NK-92 (cell line): ENCODE results near the gene RGS6.

Experiments used
- DNase-seq: peaks from one replicate; lab custom pipeline; 2025; ENCODE audit not compliant: unreplicated experiment; lab: John Stamatoyannopoulos, UW

The RGS6 gene

GRCh38 chr14:72568296-72568992, 636.2 kb downstream of the RGS6 start:
- DNase-seq, result no peak

GRCh38 chr14:72573725-72574417, 641.6 kb downstream of the RGS6 start:
- DNase-seq, result no peak

GRCh38 chr14:72574715-72575114, 642.5 kb downstream of the RGS6 start:
- no peak for DNase-seq

- no peak for DNase-seq
Observed at GRCh38 chr14:72576258-72576657, 644.0 kb downstream of the RGS6 start.

- DNase-seq, result no peak
Observed at GRCh38 chr14:72577521-72577920, 645.3 kb downstream of the RGS6 start.

DNA sequence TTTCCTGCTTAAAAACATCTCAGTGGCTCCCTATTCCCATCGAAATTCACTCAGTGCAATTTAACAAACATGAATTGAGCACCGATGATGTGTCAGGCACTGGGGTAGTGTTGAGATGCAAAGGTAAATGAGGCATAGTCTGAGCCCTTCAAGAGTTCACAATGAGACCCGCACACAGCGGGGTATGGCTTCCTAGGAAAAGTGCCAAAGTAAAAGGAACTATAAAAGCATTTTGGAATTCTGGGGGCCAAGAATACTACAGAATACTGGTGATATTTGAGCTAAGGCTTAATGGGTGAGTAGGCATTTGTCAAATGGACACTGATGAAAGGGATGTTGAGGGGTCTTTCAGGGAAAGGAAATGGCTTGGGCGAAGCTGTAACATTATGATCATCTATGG, 646.3 kb downstream of the RGS6 start:
- no peak for DNase-seq

DNA sequence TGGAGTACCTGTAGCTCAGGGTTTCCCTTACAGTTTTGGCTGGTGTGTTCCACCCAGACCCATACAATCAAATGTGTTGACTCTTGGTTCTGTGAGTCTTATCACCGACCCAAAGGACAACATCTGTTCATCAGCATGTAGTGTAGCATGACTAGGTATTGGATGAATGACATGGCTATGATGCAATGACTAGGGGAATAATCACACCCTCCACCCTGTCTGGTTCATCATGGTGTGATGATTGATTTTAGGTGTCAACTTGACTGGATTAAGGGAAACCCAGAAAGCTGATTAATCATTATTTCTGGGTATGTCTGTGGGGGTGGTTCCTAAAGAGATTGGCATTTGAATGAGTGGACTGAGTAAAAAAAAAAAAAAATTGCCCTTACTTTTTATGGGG, 650.4 kb downstream of the RGS6 start:
- DNase-seq, result no peak

- DNase-seq, result no peak
Observed at GRCh38 chr14:72583316-72584272, 651.4 kb downstream of the RGS6 start.

GRCh38 chr14:72588521-72588920, 656.3 kb downstream of the RGS6 start:
- no peak for DNase-seq

DNA sequence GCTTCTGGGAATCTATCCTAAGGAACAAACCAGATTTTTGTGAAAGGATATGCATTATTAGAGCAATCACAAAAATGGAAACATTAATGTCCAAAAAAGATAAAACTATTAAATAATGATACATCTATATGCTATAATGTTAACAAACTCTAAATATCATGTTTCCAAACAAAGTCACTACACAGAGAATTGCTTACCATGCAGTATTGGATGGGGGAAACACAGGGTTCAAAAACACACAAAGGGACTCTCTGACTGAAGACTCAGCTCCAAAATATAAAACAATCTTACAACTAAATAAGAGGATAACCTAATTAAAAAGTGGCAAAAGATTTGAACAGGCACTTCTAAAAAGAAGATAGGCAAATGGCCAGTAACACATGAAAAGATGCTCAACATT, 657.4 kb downstream of the RGS6 start:
- DNase-seq, result no peak

GRCh38 chr14:72590577-72590976, 658.3 kb downstream of the RGS6 start:
- DNase-seq, result no peak

- DNase-seq, result no peak
Observed at GRCh38 chr14:72591391-72591790, 659.2 kb downstream of the RGS6 start.

GRCh38 chr14:72594099-72594901, 662.1 kb downstream of the RGS6 start:
- no peak for DNase-seq

GRCh38 chr14:72595152-72595862, 663.1 kb downstream of the RGS6 start:
- no peak for DNase-seq

DNA sequence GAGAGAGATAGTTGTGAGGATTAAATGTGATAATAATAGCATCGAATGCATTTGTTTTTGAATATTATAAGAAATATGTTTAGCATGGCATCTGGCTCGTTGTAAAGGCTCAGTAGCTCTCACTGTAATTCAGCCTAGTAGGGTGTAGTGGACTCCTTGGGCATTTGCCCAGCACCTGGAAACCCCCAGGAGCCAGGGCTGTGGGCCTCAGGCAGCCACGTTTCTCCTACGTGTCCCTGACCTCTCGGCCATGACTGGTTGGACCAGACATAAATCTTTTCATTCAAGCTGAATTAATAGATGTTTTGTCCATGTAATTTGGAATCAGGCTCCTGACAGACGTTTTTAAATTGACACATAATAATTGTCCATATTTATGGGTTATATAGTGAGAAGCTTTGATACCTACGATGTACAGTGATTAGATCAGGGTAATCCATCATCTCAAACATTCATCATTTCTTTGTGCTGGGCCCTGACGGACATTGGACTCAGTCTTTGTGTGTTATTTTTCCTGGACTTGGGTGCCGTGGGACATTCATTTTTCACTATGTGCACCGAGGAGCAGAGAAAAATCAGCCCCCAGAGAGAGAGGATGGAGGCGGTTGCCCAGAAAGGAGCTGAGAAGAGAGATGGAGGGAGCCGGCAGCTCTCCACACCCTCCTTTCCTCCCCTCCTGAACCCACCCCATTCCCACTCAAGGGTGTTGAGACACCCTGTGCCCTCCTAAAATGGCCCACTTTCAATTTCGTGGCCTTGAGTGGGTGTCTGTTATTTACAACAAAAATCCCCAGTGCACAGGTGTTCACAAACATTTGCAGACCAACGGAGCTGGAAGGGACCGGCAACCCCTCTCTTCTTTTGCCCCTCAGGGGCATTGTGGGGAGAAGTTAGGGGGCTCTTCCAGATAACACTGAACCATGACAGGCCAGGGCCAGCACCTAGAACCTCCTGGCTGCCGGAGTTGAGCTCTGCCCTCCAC, 665.3 kb downstream of the RGS6 start:
- DNase-seq, result no peak

DNA sequence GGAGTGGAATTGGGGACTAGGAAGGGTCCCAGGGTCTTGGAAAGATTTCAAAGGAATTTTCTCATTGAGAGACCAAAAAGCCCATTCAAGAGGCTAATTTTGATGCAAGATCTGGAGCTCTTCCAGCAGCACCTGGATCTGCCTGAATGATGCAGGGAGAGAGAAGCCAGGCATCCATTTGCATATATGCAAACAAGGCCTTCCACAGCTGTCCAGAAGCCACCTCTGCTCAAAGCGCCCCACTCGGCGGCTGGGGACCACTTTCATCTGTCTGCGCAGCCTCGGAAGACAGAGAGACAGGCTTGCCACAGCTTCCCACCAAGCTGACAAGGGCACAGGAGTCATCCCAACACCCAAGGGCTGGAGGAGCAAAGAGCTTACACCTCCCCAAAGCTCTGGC, 666.1 kb downstream of the RGS6 start:
- no peak for DNase-seq

DNA sequence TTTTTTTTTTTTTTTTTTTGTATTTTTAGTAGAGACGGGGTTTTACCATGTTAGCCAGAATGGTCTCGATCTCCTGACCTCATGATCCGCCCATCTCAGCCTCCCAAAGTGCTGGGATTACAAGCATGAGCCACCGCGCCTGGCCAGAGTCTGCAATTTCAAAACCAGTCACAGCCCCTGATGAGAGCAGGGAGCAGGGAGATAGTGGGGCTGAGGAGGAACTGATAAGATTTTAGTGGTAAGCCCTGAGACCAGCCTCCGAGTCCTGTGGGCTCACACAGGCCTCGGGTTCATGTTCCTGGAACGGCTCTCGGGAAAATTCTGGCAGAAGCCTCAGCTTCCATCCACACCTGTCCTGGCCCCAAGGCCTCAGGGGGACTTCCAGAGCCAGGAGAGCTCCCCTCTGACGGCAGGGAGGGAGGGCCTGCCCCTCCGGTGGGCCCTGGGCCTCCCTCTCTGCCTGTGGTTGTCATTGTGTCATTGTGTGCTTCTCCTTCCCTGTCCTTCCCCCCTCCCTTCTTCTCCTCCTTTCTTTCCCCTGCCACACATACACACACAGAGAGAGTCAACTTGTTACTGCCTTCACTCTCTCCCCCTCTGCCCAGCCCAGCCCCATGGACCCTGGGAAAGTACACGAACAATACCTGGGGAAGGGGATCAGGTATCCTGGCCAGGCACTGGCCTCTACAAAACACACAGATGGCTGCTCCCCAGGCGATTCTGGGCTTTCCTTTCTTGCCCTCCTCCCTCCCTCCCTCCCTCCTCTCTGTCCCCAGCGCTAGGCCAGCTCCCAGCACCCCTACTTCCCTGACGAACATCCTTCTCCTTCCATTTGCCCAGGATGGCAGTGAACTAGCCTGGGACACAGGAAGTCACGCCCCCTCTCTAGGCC, 667.6 kb downstream of the RGS6 start:
- DNase-seq, result no peak
